SH-SY5Y (cell line): Measurements from ENCODE around the gene PRG3.

Experiments
- GATA2 ChIP-seq: IDR thresholded peaks from 2 replicates; pipeline ENCODE4 v1.6.1; 2011; ENCODE audit warnings: mild to moderate bottlenecking, low read depth, low read length
- GATA3 ChIP-seq: IDR thresholded peaks from 2 replicates; pipeline ENCODE4 v1.6.1; 2011; ENCODE audit warnings: low read depth, mild to moderate bottlenecking, low read length, moderate library complexity

Gene PRG3

DNA sequence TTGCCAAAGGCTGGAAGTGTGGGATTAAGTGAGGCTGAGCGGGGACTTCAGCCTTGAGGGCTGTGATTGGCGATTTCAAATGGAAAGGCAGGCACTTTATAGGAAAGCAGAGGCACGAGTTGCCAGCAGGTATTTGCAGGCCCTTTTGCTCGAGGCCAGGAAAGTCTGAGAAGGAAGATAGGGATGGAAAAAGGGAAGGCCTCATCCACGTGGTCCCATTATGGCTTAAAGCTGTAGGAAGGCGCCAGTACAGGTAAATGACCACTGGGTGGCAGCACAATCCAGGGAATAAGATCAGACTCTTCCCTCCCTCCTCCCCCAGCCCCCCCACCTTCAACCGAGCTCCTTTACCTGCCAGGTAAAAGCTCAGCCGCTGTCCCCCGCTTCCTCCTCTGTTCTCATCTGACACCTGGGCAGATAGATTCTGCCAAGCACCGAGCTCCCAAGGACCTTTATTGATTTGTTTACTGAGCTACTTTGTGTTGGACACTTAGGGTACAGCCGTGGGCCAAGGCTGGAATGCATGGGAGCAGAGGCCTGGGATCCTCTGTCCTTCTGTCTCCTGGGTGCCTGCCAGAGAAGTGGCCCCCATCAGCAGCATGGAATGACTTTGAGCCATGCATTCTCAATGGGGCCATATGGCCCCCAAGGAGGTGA lies 35.3 kb downstream of the PRG3 start:
- TF ChIP-seq GATA3 (no peak), GATA2 (no peak)

DNA sequence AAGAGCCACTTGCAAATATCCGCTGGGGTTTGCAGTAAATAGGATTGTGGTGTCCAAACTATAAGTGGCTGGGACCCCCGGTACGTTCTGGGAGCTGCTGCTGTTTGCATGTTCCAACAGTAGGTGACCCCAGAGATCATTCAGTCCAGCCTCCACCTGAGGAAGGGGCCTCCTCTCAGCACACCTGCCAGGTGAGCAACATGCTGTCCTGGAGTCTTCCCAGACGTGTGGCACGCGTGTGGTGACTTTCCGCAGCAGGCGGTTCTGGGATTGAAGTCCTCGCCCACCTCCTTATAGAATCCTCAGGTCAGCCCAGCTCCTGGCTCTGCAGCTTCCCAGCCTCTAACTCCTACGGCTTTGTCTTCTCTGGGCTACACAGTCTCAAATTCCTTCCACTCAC lies 36.1 kb downstream of the PRG3 start:
- TF ChIP-seq GATA2 (no peak), GATA3 (no peak)

DNA sequence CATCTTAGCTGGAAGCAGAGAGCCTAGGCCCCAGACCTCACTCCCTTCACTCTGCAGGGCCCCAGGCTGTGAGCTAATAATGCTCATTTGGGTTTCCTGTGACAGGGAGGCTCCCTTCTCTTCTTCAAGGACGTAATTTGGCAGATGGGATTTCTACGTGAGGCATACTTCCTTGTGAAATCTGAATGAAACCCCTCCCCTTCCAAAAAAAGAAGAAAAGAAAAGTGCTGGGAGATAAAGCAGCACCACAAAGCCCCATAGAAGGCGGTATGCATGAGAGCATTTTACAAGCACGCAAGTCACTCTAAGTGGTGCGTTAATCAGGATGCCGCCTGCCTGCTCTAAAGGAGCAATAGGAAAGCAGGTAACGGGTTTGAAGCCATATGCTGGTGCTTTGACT lies 37.1 kb downstream of the PRG3 start:
- TF ChIP-seq GATA3 (no peak), GATA2 (no peak)

DNA sequence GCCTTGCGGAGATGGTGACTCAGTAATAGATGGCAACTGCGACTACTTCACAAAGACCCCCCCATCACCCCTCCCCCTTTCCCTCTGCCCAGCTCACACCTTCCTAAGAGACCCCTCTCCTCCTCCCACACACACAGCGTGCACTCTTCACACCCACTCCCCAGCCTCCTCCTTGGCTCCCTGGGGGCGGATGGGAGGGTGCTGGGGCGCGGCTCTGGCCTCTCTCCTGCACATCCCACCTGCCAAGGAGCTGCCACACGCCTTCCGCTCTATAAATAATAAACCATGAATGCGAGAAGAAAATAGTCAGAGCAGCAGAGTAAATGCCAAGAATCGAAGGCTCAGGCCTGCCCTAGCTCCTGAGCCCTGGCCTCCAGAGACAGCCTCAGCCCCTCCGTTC lies 38.2 kb downstream of the PRG3 start:
- TF ChIP-seq GATA2 (no peak), GATA3 (no peak)

DNA sequence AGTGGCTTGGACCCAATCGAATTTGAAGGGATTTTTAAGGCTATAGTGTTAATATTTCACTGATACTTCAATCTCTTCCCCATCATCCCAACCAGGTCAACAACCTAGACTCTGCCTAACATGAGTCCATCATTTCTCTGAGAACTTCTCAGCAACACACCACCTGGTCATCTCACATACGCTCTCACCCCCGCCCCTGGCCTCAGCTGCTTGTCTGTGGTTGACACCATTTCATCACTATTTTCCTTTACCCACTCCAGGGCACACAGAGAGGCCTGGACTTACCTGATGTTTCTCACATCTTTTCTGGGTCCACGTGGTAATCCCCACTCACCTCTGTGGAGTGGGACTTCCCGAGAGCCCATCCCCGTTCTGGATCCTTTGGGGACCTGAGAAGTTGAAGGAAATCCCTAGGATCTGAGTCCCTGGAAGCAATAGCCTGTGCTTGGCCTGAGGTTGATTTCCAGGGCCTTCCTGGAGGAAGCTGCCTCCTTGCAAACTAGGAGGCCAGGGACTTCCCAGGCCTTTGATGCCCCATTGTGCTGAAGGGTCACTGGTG lies 39.6 kb downstream of the PRG3 start:
- TF ChIP-seq GATA2, result no peak
- TF ChIP-seq GATA3, result no peak

DNA sequence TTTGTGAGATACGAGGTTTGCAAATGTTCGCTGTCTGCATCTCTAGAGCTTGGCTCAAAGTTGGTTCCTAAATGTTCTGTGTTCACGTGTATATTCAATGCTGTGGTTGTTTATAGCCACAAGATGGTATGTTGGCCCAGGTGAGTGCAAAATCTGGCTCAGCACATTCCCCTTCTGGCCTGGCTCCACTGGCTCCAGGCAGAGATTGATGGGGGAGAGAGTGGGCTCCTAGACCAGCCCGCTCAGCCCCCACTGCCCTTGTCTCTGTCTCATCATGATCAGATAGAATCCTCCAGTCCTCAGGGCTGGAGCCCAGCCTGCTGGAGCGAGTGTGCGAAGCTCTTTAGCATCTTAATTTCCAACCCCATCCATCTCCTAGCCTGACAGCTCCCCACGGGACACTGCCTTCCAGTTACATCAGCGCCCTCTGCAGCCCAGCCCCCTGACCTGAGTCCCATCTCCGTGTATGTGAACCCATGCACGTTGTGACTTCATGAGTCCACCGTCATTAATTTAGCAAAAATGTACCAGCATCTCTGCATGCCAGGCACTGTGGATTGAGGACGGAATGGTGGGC lies 40.8 kb downstream of the PRG3 start:
- TF ChIP-seq GATA3 (no peak), GATA2 (no peak)

DNA sequence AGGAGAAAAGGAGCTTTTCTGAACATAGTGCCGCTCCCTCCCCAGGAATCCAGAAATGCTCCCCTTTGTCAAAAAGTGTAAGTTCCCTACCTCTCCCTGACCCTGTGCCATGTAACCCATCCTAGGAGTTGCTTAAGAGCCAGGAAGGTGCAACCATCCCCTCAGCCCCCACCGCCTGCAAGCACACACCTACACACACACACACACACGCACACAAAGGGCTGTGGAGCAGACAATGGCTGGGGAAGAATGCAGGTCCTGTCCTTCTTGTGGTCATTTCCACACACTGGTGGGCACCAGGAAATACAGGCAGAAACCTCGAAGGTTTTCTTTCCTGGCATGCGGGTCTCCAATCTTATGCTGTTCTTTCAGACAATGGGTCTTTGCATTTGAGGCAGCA lies 41.6 kb downstream of the PRG3 start:
- TF ChIP-seq GATA3, result no peak
- no peak for TF ChIP-seq GATA2

DNA sequence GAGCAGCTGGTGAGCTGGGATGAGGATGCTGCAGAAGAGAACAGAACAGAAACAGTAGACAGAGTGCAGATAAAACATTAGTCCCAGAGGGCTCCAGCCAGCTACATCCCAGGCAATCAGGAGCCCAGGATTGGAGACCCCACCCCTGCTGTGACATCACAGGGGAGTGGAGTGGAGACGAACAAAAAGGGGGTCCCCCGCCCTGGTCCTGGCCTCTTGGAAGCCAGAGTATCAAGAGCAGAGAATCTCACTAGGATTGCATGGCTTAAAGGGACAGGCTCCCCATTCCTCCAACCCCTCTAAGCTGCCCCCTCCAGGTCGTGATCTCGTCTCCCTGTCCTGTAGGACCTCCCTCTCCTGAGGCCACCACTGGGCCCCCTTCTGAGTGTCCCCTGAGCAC lies 42.8 kb downstream of the PRG3 start, which contains the start of gene P2RX3:
TSS of gene P2RX3 (plus strand) at position 211 of the 400 bp plus-strand sequence. CDS start 199 bp downstream, outside the sequence.
- TF ChIP-seq GATA3 (no peak), GATA2 (no peak)

DNA sequence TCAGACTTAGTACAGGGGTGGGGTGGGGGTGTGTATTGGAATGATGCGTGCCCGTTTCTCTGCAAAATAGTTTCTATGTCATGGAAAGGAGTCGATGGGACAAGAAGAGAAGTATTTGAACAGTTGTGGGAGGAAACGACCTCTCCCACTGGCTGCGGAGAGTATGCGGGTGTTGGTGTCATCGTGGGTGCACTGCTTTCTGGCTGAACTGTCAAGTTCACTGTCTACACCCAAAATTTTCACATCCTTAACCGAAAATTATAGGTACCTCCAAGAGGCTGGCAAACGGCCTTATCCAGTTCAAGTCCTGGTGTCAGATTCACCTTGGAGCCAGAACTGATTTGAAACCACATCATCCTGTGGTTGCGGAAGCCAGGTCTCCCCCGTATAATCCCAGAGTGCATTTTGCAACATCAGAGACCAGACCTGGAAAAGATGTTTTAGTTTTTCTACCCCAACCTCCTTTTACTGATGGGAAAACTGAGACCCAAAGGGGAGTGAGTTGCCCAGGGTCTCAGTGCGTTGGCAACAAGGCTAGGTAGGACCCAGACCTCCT lies 44.8 kb downstream of the PRG3 start:
- TF ChIP-seq GATA3 (no peak), GATA2 (no peak)

DNA sequence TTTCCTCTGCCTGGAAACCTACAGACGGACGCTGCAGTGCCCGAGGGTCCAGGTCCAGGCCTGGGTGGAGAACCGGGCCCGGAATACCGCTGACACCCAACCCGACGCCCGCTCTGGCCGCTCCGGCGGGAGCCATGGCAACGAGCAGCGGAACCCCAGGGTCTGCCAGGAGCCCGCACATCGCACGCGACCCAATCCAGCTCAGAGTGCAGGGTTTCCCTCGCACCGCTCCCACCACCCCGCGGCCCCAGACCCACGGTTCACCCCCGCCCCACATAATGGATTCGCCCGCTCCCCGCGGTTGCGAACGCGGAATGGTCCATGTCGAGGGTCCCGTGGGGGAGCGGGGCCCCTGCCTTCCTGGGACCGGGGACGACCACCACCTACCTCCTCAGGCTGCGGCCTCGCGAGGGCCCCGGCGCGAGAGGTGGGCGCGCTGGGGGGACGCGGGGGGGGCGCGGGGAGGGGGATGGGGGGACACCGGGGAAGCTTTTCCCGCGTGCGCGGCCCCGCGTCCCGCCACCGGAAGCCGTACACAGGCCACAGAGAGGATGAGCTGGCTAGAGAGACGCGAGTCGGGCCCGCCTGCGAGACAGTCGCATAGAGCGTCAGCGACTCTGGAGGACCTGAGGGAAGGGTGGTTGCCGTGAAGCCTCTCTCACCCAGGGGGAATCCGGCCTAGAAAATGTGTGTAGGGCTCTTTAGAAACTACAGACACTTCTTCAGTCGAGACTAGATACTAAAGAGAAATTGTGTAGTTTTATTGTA lies 45.4 kb downstream of the PRG3 start, which contains the start of gene SSRP1:
TSS of gene SSRP1 (minus strand) at position 550 of the 768 bp plus-strand sequence. CDS start 771 bp downstream, outside the sequence.
- TF ChIP-seq GATA2, result no peak
- TF ChIP-seq GATA3, result no peak

DNA sequence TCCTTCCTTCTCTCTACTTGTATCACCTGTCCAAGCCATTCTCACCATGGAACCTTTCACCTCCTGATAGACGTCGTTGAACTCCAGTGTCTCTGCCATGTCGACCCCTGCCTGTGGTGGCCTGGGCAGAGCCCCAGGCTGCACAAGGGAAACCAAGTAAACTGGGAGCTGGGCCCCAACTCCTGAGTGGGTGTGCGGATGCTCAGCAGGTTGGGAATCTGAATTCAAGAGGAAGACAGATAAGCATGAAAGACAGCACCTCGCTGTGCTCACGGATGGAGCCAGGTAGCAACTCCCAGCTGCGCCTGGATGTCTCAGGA lies 46.0 kb downstream of the PRG3 start:
- TF ChIP-seq GATA3, result no peak
- no peak for TF ChIP-seq GATA2

DNA sequence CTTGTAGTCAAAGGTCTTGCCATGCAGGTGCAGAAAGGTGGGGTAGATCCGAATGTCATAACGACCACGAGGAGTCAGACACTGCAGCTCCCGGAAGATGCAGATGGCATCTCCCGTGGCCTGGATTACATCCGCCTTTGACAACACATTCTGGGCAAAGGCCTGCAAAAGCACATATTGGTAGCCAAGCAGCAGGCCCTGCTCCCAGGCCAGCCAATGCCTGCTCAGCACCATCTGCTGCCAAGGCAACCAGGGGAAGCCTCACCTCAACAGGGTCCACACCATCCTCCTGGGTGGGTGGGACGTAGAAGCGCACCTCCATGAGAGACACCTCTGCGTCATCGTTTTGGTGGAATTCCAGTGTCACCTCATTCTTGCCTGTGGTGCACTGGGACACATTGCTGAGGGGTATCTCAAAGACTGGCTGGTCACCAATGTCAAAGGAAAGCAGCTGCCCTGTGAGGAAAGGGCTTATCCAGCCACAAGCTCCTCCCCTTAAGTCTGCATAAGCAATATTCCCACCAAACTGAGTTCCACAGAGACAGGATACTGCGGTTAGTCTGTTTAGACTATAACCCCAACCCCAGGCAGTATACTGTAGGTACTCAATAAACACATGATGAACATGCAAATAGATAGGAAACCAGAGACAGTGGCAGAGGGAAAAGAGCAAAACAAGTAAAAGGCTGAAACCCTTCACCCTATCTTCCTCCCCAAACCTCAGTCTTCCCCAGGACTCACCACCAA lies 48.1 kb downstream of the PRG3 start:
- no peak for TF ChIP-seq GATA3
- no peak for TF ChIP-seq GATA2

DNA sequence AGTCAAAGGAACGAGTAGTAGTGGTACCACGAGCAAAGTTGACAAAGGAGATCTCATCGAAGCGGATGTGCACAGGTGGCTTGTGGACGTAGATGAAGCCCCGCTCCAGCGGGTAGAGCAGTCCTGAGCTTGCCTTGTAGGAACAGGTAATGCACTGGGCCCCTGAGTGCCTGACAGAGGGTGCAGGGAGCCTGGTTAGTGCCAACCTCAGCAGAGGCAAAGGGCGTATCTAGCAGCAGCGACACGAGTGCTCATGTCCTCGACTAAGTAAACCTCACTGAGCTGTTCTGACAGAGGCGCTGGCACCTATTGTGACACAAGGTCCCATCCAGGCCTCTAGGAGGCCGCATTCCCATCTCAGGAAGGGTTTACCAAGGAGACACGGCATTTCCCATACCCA lies 49.2 kb downstream of the PRG3 start:
- no peak for TF ChIP-seq GATA3
- TF ChIP-seq GATA2, result no peak

DNA sequence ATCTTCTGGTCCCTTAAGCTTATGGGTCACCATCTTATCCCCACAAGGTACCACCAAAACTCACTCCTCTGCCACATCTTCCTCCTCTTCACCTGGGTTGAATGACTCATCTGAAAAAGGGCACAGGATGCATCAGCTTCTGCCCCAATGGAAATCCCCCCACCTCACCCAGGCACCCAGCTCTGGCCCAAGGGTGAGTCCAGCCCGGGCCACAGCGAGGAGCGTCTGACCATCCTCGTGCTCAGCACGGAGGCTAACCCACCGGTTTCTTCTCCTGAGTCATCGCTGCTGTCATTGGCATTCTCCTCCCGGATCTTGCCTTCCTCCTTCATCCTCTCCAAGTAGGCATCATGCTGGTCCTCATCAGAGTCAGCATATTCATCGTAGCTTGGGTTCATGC lies 50.9 kb downstream of the PRG3 start:
- TF ChIP-seq GATA2, result no peak
- TF ChIP-seq GATA3, result no peak

DNA sequence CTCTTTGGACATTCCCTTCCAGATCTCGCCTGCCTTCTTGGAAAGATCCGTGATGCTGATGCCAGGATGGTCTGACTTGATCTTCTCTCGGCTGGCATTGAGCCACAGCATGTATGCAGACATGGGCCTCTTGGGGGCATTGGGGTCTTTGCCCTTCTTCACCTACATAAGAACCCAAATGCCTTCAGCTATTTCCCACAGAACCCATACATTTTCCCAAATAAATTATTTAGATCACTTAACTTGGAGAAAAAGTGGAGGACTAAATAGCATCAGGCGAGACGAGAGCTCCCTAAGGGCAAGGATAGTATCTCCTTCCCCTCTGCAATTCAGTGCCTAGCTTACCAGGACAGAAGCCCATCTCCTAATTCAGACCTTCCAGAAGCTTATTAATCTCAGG lies 53.2 kb downstream of the PRG3 start:
- TF ChIP-seq GATA3 (no peak), GATA2 (no peak)
